HG02938 (cell line): ENCODE data around the gene PCDHB9.
"Not testable (repeated sequence)": the region's sequence is repeated elsewhere in the genome, so short reads cannot be mapped to it uniquely, and the experiment has no call there.

Source experiments
- ATAC-seq: cut with Tn5 transposase; IDR thresholded peaks from one replicate; pipeline ENCODE4 v1.9.1; 2021; ENCODE audit warnings: mild to moderate bottlenecking, moderate library complexity; ENCODE audit not compliant: unreplicated experiment

Gene PCDHB9

GRCh38 chr5:141186897-141187512, at the start of gene PCDHB9:
Gene PCDHB9 (plus strand): TSS chr5:141187161. CDS start chr5:141187319, 158 bp downstream.
- no peak for ATAC-seq

- ATAC-seq, result not testable (repeated sequence)
Observed at GRCh38 chr5:141137346-141137745, 49.6 kb upstream of the PCDHB9 start.

GRCh38 chr5:141149812-141150211, 37.1 kb upstream of the PCDHB9 start, which contains the start of gene PCDHB6:
Gene PCDHB6 (plus strand): TSS chr5:141150057. CDS start chr5:141150258, 201 bp downstream.
- ATAC-seq, result no peak

- no peak for ATAC-seq
Observed at GRCh38 chr5:141150224-141150992, 36.6 kb upstream of the PCDHB9 start.

- ATAC-seq, result no peak
Observed at GRCh38 chr5:141150993-141151325, 36.0 kb upstream of the PCDHB9 start.

- ATAC-seq, result not testable (repeated sequence)
Observed at GRCh38 chr5:141151632-141152031, 35.3 kb upstream of the PCDHB9 start.

- not testable (repeated sequence) for ATAC-seq
Observed at GRCh38 chr5:141152096-141152495, 34.9 kb upstream of the PCDHB9 start.

- ATAC-seq, result no peak
Observed at GRCh38 chr5:141155540-141156374, 31.2 kb upstream of the PCDHB9 start.

- not testable (repeated sequence) for ATAC-seq
Observed at GRCh38 chr5:141157356-141157755, 29.6 kb upstream of the PCDHB9 start.

- ATAC-seq, result not testable (repeated sequence)
Observed at GRCh38 chr5:141157901-141158300, 29.1 kb upstream of the PCDHB9 start.

GRCh38 chr5:141172381-141173204, 14.4 kb upstream of the PCDHB9 start, which contains the start of gene PCDHB7:
Gene PCDHB7 (plus strand): TSS chr5:141172644. CDS start chr5:141172836, 192 bp downstream.
- no peak for ATAC-seq

- ATAC-seq, result not testable (repeated sequence)
Observed at GRCh38 chr5:141174291-141175104, 12.5 kb upstream of the PCDHB9 start.

GRCh38 chr5:141175933-141176332, 11.0 kb upstream of the PCDHB9 start:
- ATAC-seq, result no peak

- ATAC-seq, result not testable (repeated sequence)
Observed at GRCh38 chr5:141177577-141178191, 9.3 kb upstream of the PCDHB9 start, which contains the start of gene PCDHB8. Gene PCDHB8 (plus strand): TSS chr5:141177790. CDS start chr5:141178035, 245 bp downstream.

GRCh38 chr5:141179371-141179770, 7.6 kb upstream of the PCDHB9 start:
- ATAC-seq, result not testable (repeated sequence)

GRCh38 chr5:141179876-141180275, 7.1 kb upstream of the PCDHB9 start:
- not testable (repeated sequence) for ATAC-seq

GRCh38 chr5:141180313-141180712, 6.6 kb upstream of the PCDHB9 start:
- ATAC-seq, result no peak

GRCh38 chr5:141182248-141182647, 4.7 kb upstream of the PCDHB9 start, which contains the start of gene PCDHB16:
Gene PCDHB16 (plus strand): TSS chr5:141182387. CDS start chr5:141182560, 173 bp downstream.
- ATAC-seq, result no peak
